Activated T-cell treated with anti-CD3 and anti-CD28 coated beads, Interleukin-2, amount 50 U/mL, for 72 hours (primary cell): ENCODE measurements around the gene CCDC177. TPM values are rescaled to one million over a fixed set of nuclear protein-coding genes. Genes with fewer than 3 reads are reported as not detected.
A peak's percentile ranks its signal among the peaks of the same experiment; 100 is the strongest.

Experiments used
- ATAC-seq, 2 donors: fragments of 150-1000 bp; cut with Tn5 transposase; replicated peaks in 1 of 2; 2 replicates each; pipeline ENCODE4 v1.10.0; 2021; ENCODE audit warnings: moderate library complexity in 2 of 2, mild to moderate bottlenecking in 1 of 2
- DNase-seq, 2 donors: peaks; one replicate each; pipeline ENCODE4 v3.0.0; 2021 to 2022; ENCODE audit warnings: mixed read lengths in 1 of 2
- H3K27ac Mint-ChIP-seq: one replicate; pipeline ENCODE4 v1.8.0; 2022; ENCODE audit warnings: mild to moderate bottlenecking, moderate library complexity, mixed read lengths
- H3K27me3 Mint-ChIP-seq: one replicate; pipeline ENCODE4 v1.8.0; 2022; ENCODE audit warnings: low read depth, mixed read lengths
- H3K36me3 Mint-ChIP-seq, 2 donors: one replicate each; pipeline ENCODE4 v1.8.0; 2022; ENCODE audit warnings: mixed read lengths in 2 of 2, mild to moderate bottlenecking in 1 of 2; ENCODE audit not compliant: insufficient read depth in 2 of 2
- H3K4me1 Mint-ChIP-seq: one replicate; pipeline ENCODE4 v1.8.0; 2022; ENCODE audit warnings: low read depth, mixed read lengths
- H3K4me3 Mint-ChIP-seq, 2 donors: one replicate each; pipeline ENCODE4 v1.8.0; 2022; ENCODE audit warnings: mild to moderate bottlenecking in 2 of 2, mixed read lengths in 2 of 2, moderate library complexity in 2 of 2
- H3K9me3 Mint-ChIP-seq, 2 donors: one replicate each; pipeline ENCODE4 v1.8.0; 2022; ENCODE audit warnings: mixed read lengths in 2 of 2
- total RNA-seq, 2 donors: library from RNA; stranded (reverse); gene quantifications; one replicate each; pipeline ENCODE4 v1.2.3, GENCODE V29; 2022

CCDC177 gene
- total RNA-seq, 2 donors from 2014 or later: not detected

- H3K4me1 Mint-ChIP-seq: peaks cover 12% of the 10 kb centered on the region
- H3K36me3 Mint-ChIP-seq: no peaks in the 10 kb centered on the region
- peak in 1 of 2 donors; percentile 6 for DNase-seq
- peak overlapping the region; percentile 48 to 63 for H3K4me3 Mint-ChIP-seq
- H3K27ac Mint-ChIP-seq: no peak overlapping the region
- peak; percentile 25 to 27 for ATAC-seq
- no peaks in the 10 kb centered on the region for H3K9me3 Mint-ChIP-seq
- H3K27me3 Mint-ChIP-seq: peaks cover 74% of the 10 kb centered on the region
Observed at GRCh38 chr14:69572030-69572840, 2.4 kb downstream of the CCDC177 start.

- peak overlapping the region in 1 of 2 donors; percentile 42 for H3K4me3 Mint-ChIP-seq
- ATAC-seq: no peak
- no peaks in the 10 kb centered on the region for H3K36me3 Mint-ChIP-seq
- peaks cover 9% of the 10 kb centered on the region for H3K4me1 Mint-ChIP-seq
- H3K27me3 Mint-ChIP-seq: peaks cover 79% of the 10 kb centered on the region
- DNase-seq: no peak
- no peak overlapping the region for H3K27ac Mint-ChIP-seq
- no peaks in the 10 kb centered on the region for H3K9me3 Mint-ChIP-seq
Observed at GRCh38 chr14:69571449-69572029, 3.1 kb downstream of the CCDC177 start.

- H3K9me3 Mint-ChIP-seq: no peaks in the 10 kb centered on the region
- no peak overlapping the region for H3K27ac Mint-ChIP-seq
- H3K27me3 Mint-ChIP-seq: peaks cover 79% of the 10 kb centered on the region
- H3K36me3 Mint-ChIP-seq: no peaks in the 10 kb centered on the region
- H3K4me3 Mint-ChIP-seq: peak overlapping the region in 1 of 2 donors; percentile 20
- DNase-seq (no peak), ATAC-seq (no peak)
- peaks cover 6% of the 10 kb centered on the region for H3K4me1 Mint-ChIP-seq
Observed at GRCh38 chr14:69570836-69571330, 3.8 kb downstream of the CCDC177 start.

GRCh38 chr14:69569859-69570258, 4.8 kb downstream of the CCDC177 start:
- Mint-ChIP-seq H3K27ac (no peak overlapping the region), H3K36me3 (no peaks in the 10 kb centered on the region), H3K4me3 (no peak overlapping the region), H3K27me3 (peaks cover 81% of the 10 kb centered on the region), H3K4me1 (peaks cover 5% of the 10 kb centered on the region), H3K9me3 (no peaks in the 10 kb centered on the region)
- no peak for ATAC-seq
- no peak for DNase-seq

- Mint-ChIP-seq H3K4me1 (no peaks in the 10 kb centered on the region), H3K36me3 (no peaks in the 10 kb centered on the region), H3K9me3 (no peaks in the 10 kb centered on the region), H3K4me3 (no peak overlapping the region), H3K27ac (no peak overlapping the region), H3K27me3 (peaks cover 73% of the 10 kb centered on the region)
- DNase-seq (no peak), ATAC-seq (no peak)
Observed at GRCh38 chr14:69567563-69567962, 7.1 kb downstream of the CCDC177 start.

- peaks cover 68% of the 10 kb centered on the region for H3K27me3 Mint-ChIP-seq
Observed at GRCh38 chr14:69561893-69562292, 12.8 kb downstream of the CCDC177 start.

GRCh38 chr14:69560826-69561225, 13.8 kb downstream of the CCDC177 start:
- DNase-seq: no peak
- H3K4me1 Mint-ChIP-seq: no peaks in the 10 kb centered on the region
- ATAC-seq: no peak
- no peaks in the 10 kb centered on the region for H3K9me3 Mint-ChIP-seq
- no peak overlapping the region for H3K27ac Mint-ChIP-seq
- peaks cover 57% of the 10 kb centered on the region for H3K27me3 Mint-ChIP-seq
- H3K36me3 Mint-ChIP-seq: no peaks in the 10 kb centered on the region
- H3K4me3 Mint-ChIP-seq: no peak overlapping the region

More at GRCh38 chr14:69561893-69562292, 12.8 kb downstream of the CCDC177 start:
- no peaks in the 10 kb centered on the region for H3K36me3 Mint-ChIP-seq
- H3K4me3 Mint-ChIP-seq: no peak overlapping the region
- no peak for ATAC-seq
- DNase-seq: no peak
- H3K4me1 Mint-ChIP-seq: no peaks in the 10 kb centered on the region
- no peak overlapping the region for H3K27ac Mint-ChIP-seq
- H3K9me3 Mint-ChIP-seq: no peaks in the 10 kb centered on the region

- Mint-ChIP-seq H3K36me3 (no peaks in the 10 kb centered on the region), H3K9me3 (no peaks in the 10 kb centered on the region), H3K27ac (no peak overlapping the region), H3K27me3 (peaks cover 45% of the 10 kb centered on the region), H3K4me1 (no peaks in the 10 kb centered on the region), H3K4me3 (no peak overlapping the region)
- no peak for ATAC-seq
- DNase-seq: no peak
Observed at GRCh38 chr14:69559581-69560011, 15.1 kb downstream of the CCDC177 start.

- Mint-ChIP-seq H3K4me3 (no peak overlapping the region), H3K4me1 (no peaks in the 10 kb centered on the region), H3K36me3 (no peaks in the 10 kb centered on the region), H3K27ac (no peak overlapping the region), H3K9me3 (no peaks in the 10 kb centered on the region), H3K27me3 (peaks cover 42% of the 10 kb centered on the region)
- no peak for DNase-seq
- ATAC-seq: no peak
Observed at GRCh38 chr14:69558774-69559173, 15.9 kb downstream of the CCDC177 start.

- no peak for DNase-seq
- Mint-ChIP-seq H3K27me3 (peaks cover 41% of the 10 kb centered on the region), H3K9me3 (no peaks in the 10 kb centered on the region)
Observed at GRCh38 chr14:69554500-69554899, 20.2 kb downstream of the CCDC177 start.

GRCh38 chr14:69553252-69553651, 21.4 kb downstream of the CCDC177 start:
- Mint-ChIP-seq H3K4me1 (no peaks in the 10 kb centered on the region), H3K27ac (no peak overlapping the region), H3K27me3 (peaks cover 34% of the 10 kb centered on the region), H3K4me3 (no peak overlapping the region), H3K9me3 (no peaks in the 10 kb centered on the region), H3K36me3 (no peaks in the 10 kb centered on the region)
- ATAC-seq: no peak
- DNase-seq: no peak

More at GRCh38 chr14:69554500-69554899, 20.2 kb downstream of the CCDC177 start:
- Mint-ChIP-seq H3K4me3 (no peak overlapping the region), H3K4me1 (no peaks in the 10 kb centered on the region), H3K27ac (no peak overlapping the region), H3K36me3 (no peaks in the 10 kb centered on the region)
- ATAC-seq: no peak

GRCh38 chr14:69551511-69551910, 23.2 kb downstream of the CCDC177 start:
- ATAC-seq (no peak), DNase-seq (no peak)
- Mint-ChIP-seq H3K4me1 (no peaks in the 10 kb centered on the region), H3K9me3 (no peaks in the 10 kb centered on the region), H3K36me3 (no peaks in the 10 kb centered on the region), H3K27ac (no peak overlapping the region), H3K4me3 (no peak overlapping the region), H3K27me3 (peaks cover 38% of the 10 kb centered on the region)

- H3K9me3 Mint-ChIP-seq: no peaks in the 10 kb centered on the region
- DNase-seq (no peak), ATAC-seq (no peak)
- peaks cover 11% of the 10 kb centered on the region for H3K4me1 Mint-ChIP-seq
- peaks cover 55% of the 10 kb centered on the region for H3K27me3 Mint-ChIP-seq
- H3K27ac Mint-ChIP-seq: no peak overlapping the region
- no peak overlapping the region for H3K4me3 Mint-ChIP-seq
- H3K36me3 Mint-ChIP-seq: no peaks in the 10 kb centered on the region
Observed at GRCh38 chr14:69548566-69548965, 26.1 kb downstream of the CCDC177 start.
